HEK293 (cell line): ENCODE data around the gene PARP3.

Source experiments
- CTCF ChIA-PET: fragments of 350-600 bp; formaldehyde crosslinking; extraction: SDS; loops from one replicate; lab custom pipeline; 2021; ENCODE audit warnings: antibody characterized with exemption; lab: Yijun Ruan, JAX
- POLR2A ChIA-PET: fragments of 300-600 bp; formaldehyde crosslinking; extraction: SDS; loops from one replicate; lab custom pipeline; 2020; ENCODE audit warnings: antibody characterized with exemption, inconsistent platforms; lab: Yijun Ruan, JAX
- H3K27ac ChIP-seq: fragments of 200-500 bp; sonication (Bioruptor generic); 2 replicates; pipeline ENCODE4 v1.5.1; 2014; ENCODE audit warnings: low read depth, low read length, control low read depth, inconsistent platforms; ENCODE audit errors: extremely low read depth
- H3K36me3 ChIP-seq, 2 experiments: fragments of 200-500 bp in 1 of 2; sonication (Bioruptor generic) in 1 of 2; 1 replicate in 1 of 2; 2 replicates in 1 of 2; pipeline ENCODE4 v1.5.1; 2014 to 2017; ENCODE audit warnings: inconsistent platforms in 2 of 2, low read length in 2 of 2; ENCODE audit not compliant: control insufficient read depth in 2 of 2, insufficient read depth in 1 of 2
- H3K4me1 ChIP-seq: fragments of 200-500 bp; sonication (Bioruptor generic); 2 replicates; pipeline ENCODE4 v1.5.1; 2014; ENCODE audit warnings: mild to moderate bottlenecking, low read length, inconsistent platforms; ENCODE audit not compliant: control insufficient read depth, insufficient read depth
- H3K4me3 ChIP-seq: 2 replicates; pipeline ENCODE4 v1.5.1; 2011; ENCODE audit warnings: low read depth, mild to moderate bottlenecking, control low read depth, low read length, moderate library complexity
- H3K9me3 ChIP-seq: fragments of 200-500 bp; sonication (Bioruptor generic); 2 replicates; pipeline ENCODE4 v1.5.1; 2014; ENCODE audit warnings: low read depth, low read length, inconsistent platforms; ENCODE audit not compliant: control insufficient read depth, insufficient read depth
- EGR2 ChIP-seq: fragments of 450-650 bp; formaldehyde crosslinking; IDR thresholded peaks from 2 replicates; pipeline ENCODE4 v1.5.1; 2016; ENCODE audit warnings: low read depth, missing biosample characterization, missing genetic modification characterization
- IKZF3 ChIP-seq: fragments of 450-650 bp; IDR thresholded peaks from 2 replicates; pipeline ENCODE4 v1.5.0; 2018; ENCODE audit warnings: missing biosample characterization, mild to moderate bottlenecking, missing genetic modification characterization, moderate library complexity
- KLF10 ChIP-seq: fragments of 450-650 bp; IDR thresholded peaks from 2 replicates; pipeline ENCODE4 v1.5.1; 2018; ENCODE audit warnings: missing biosample characterization, mild to moderate bottlenecking, missing genetic modification characterization
- RBAK ChIP-seq: fragments of 450-650 bp; formaldehyde crosslinking; IDR thresholded peaks from 2 replicates; pipeline ENCODE4 v1.5.1; 2016; ENCODE audit warnings: missing biosample characterization, missing genetic modification characterization
- ZBTB17 ChIP-seq: fragments of 450-650 bp; formaldehyde crosslinking; IDR thresholded peaks from 2 replicates; pipeline ENCODE4 v1.5.1; 2016; ENCODE audit warnings: missing biosample characterization, missing genetic modification characterization
- ZBTB7A ChIP-seq: fragments of 450-650 bp; formaldehyde crosslinking; IDR thresholded peaks from 2 replicates; pipeline ENCODE4 v1.5.1; 2016; ENCODE audit warnings: low read depth, missing biosample characterization, missing genetic modification characterization
- ZNF10 ChIP-seq: fragments of 450-650 bp; formaldehyde crosslinking; IDR thresholded peaks from 2 replicates; pipeline ENCODE4 v1.5.1; 2017; ENCODE audit warnings: missing biosample characterization, missing genetic modification characterization
- ZNF18 ChIP-seq: fragments of 450-650 bp; formaldehyde crosslinking; IDR thresholded peaks from 2 replicates; pipeline ENCODE4 v1.5.1; 2016; ENCODE audit warnings: missing biosample characterization, missing genetic modification characterization
- ZNF202 ChIP-seq: fragments of 450-650 bp; formaldehyde crosslinking; IDR thresholded peaks from 2 replicates; pipeline ENCODE4 v1.5.1; 2016; ENCODE audit warnings: missing biosample characterization, missing genetic modification characterization, borderline replicate concordance
- ZNF341 ChIP-seq: fragments of 450-650 bp; formaldehyde crosslinking; IDR thresholded peaks from 2 replicates; pipeline ENCODE4; 2016; ENCODE audit warnings: low read depth, missing biosample characterization, missing genetic modification characterization
- ZNF449 ChIP-seq: fragments of 450-650 bp; formaldehyde crosslinking; IDR thresholded peaks from 2 replicates; pipeline ENCODE4 v1.5.1; 2017; ENCODE audit warnings: missing biosample characterization, mild to moderate bottlenecking, missing genetic modification characterization, moderate library complexity
- ZNF518A ChIP-seq: fragments of 450-650 bp; formaldehyde crosslinking; conservative IDR thresholded peaks from 2 replicates; pipeline ENCODE4 v1.5.1; 2016; ENCODE audit warnings: low read depth, missing biosample characterization, missing genetic modification characterization
- ZNF544 ChIP-seq: fragments of 450-650 bp; formaldehyde crosslinking; IDR thresholded peaks from 2 replicates; pipeline ENCODE4 v1.5.0; 2017; ENCODE audit warnings: missing biosample characterization, missing genetic modification characterization
- ZNF561 ChIP-seq: fragments of 450-650 bp; IDR thresholded peaks from 2 replicates; pipeline ENCODE4 v1.5.1; 2018; ENCODE audit warnings: missing biosample characterization, missing genetic modification characterization, borderline replicate concordance
- ZNF639 ChIP-seq: fragments of 450-650 bp; formaldehyde crosslinking; IDR thresholded peaks from 2 replicates; pipeline ENCODE4 v1.5.1; 2016; ENCODE audit warnings: missing biosample characterization, missing genetic modification characterization
- ZNF692 ChIP-seq: fragments of 450-650 bp; formaldehyde crosslinking; IDR thresholded peaks from 2 replicates; pipeline ENCODE4 v1.5.1; 2016; ENCODE audit warnings: missing biosample characterization, missing genetic modification characterization
- ZNF837 ChIP-seq: fragments of 450-650 bp; formaldehyde crosslinking; IDR thresholded peaks from 2 replicates; pipeline ENCODE4 v1.5.1; 2016; ENCODE audit warnings: missing biosample characterization, missing genetic modification characterization
- ZSCAN30 ChIP-seq: fragments of 450-650 bp; IDR thresholded peaks from 2 replicates; pipeline ENCODE4 v1.5.1; 2018; ENCODE audit warnings: missing biosample characterization, mild to moderate bottlenecking, missing genetic modification characterization, moderate library complexity

Gene PARP3

GRCh38 chr3:51894939-51895338 is 47.2 kb upstream of the PARP3 start:
- CTCF ChIA-PET = no interaction called here

More at GRCh38 chr3:51894939-51895338, 47.2 kb upstream of the PARP3 start:
- no peaks in the 10 kb centered on the region for H3K4me1 ChIP-seq
- POLR2A ChIA-PET = no interaction called here
- no peak overlapping the region for H3K27ac ChIP-seq
- H3K36me3 ChIP-seq = no peaks in the 10 kb centered on the region
- no peak overlapping the region for H3K4me3 ChIP-seq
- no peaks in the 10 kb centered on the region for H3K9me3 ChIP-seq
- no peak for TF ChIP-seq KLF10 (tag by site-specific recombination)
- TF ChIP-seq IKZF3 (tag by site-specific recombination) = no peak
- TF ChIP-seq ZNF639 (tag by site-specific recombination) = no peak
- no peak for TF ChIP-seq ZNF202 (tag by site-specific recombination)
- TF ChIP-seq ZBTB17 (tag by site-specific recombination) = no peak
- TF ChIP-seq ZNF561 = no peak
- no peak for TF ChIP-seq EGR2 (tag by site-specific recombination)
- no peak for TF ChIP-seq ZNF692 (tag by site-specific recombination)
- TF ChIP-seq ZNF18 (tag by site-specific recombination) = no peak
- no peak for TF ChIP-seq ZNF341
- TF ChIP-seq ZNF544 (tag by site-specific recombination) = no peak
- TF ChIP-seq ZNF10 (tag by site-specific recombination) = no peak
- TF ChIP-seq ZBTB7A = no peak
- no peak for TF ChIP-seq ZNF449 (tag by site-specific recombination)
- no peak for TF ChIP-seq ZNF837 (tag by site-specific recombination)
- no peak for TF ChIP-seq ZSCAN30
- no peak for TF ChIP-seq RBAK (tag by site-specific recombination)
- no peak for TF ChIP-seq ZNF518A (tag by site-specific recombination)
